Activated naive CD4-positive, alpha-beta T cell treated with anti-CD3 and anti-CD28 coated beads, Interleukin-2, amount 50 U/mL, for 16 hours (primary cell): Measurements from ENCODE around the gene SPIB.
"Not testable (repeated sequence)": the region's sequence is repeated elsewhere in the genome, so short reads cannot be mapped to it uniquely, and the experiment has no call there.

ENCODE experiments used
- DNase-seq: peaks from one replicate; pipeline ENCODE4 v3.0.0-alpha.2; 2020

Gene SPIB

DNA sequence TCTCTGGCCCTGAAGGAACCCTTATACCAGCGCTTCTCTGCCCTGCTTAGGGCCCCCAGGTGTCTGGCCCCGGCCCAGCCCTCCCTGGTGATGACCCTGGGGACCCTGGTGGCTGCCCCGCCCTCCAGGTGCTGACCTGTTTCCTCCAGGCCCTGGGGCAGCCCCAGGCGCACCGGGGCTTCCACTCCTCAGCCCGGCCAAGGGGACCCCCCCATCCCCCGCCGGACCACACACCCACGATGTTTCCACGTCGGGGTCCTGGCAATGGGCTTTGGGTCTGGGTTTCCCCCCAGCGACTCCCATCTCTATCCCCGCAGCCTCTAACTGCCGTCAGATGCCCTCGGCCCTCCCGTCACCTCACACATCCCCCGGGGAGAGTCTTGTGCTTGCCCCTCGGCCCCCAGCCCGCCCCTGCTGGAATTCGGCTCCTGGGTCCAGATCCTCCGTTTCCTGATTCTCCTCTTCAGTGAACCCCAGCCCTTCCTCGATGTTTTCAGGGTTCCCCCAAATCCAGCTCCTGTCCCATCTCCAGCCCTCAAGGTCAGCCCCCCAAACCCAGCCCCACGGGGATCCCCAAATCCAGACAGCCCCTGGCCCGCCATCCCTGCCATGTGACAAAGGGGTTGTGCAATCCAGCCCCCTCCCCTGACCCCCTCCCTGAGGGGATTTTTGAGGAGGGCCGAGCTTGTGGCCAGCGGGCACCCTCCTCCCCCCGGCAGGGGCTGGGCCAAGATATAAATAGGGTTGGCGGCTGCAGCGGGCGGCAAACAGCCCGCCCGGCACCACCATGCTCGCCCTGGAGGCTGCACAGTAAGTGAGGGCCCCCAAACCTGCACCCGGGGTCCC is at the start of gene SPIB:
Gene SPIB, plus strand, starts transcription at position 763 of the 846 bp plus-strand sequence. Its CDS starts 25 bp downstream, at position 788.
- no peak for DNase-seq

- DNase-seq: no peak
Measured at GRCh38 chr19:50371914-50372475, 46.7 kb upstream of the SPIB start.

- DNase-seq: peak; percentile 93
Measured at GRCh38 chr19:50376166-50377050, 42.3 kb upstream of the SPIB start, which contains the start of gene NR1H2. Gene NR1H2, plus strand, starts transcription at chr19:50376457. Its CDS starts 1,149 bp downstream, at chr19:50377606.

GRCh38 chr19:50377051-50377461 is 41.7 kb upstream of the SPIB start:
- peak; percentile 65 for DNase-seq

GRCh38 chr19:50377517-50377916 is 41.2 kb upstream of the SPIB start:
- no peak for DNase-seq

DNA sequence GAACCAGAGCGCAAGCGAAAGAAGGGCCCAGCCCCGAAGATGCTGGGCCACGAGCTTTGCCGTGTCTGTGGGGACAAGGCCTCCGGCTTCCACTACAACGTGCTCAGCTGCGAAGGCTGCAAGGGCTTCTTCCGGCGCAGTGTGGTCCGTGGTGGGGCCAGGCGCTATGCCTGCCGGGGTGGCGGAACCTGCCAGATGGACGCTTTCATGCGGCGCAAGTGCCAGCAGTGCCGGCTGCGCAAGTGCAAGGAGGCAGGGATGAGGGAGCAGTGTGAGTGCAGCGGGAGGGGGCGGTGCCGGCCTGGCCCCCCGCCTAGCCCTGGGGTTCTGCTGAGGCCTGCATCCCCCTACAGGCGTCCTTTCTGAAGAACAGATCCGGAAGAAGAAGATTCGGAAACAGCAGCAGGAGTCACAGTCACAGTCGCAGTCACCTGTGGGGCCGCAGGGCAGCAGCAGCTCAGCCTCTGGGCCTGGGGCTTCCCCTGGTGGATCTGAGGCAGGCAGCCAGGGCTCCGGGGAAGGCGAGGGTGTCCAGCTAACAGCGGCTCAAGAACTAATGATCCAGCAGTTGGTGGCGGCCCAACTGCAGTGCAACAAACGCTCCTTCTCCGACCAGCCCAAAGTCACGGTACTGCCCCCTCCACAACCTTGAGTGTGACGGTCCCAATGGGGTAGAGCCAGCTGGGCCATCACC is 40.4 kb upstream of the SPIB start:
- DNase-seq: no peak

DNA sequence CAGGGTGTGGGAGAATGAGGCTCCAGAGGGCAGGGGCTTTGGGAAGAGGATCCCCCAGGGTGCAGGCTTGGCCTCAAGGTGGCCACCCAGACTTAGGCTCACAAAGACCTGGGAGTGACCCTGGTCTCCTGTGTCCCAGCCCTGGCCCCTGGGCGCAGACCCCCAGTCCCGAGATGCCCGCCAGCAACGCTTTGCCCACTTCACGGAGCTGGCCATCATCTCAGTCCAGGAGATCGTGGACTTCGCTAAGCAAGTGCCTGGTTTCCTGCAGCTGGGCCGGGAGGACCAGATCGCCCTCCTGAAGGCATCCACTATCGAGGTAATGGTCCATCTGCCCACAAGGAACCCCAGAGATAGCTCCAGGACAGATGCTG is 39.9 kb upstream of the SPIB start:
- no peak for DNase-seq

GRCh38 chr19:50379602-50380001 is 39.1 kb upstream of the SPIB start:
- no peak for DNase-seq

- no peak for DNase-seq
Measured at GRCh38 chr19:50380137-50380536, 38.6 kb upstream of the SPIB start.

- no peak for DNase-seq
Measured at GRCh38 chr19:50380751-50381151, 38.0 kb upstream of the SPIB start.

DNA sequence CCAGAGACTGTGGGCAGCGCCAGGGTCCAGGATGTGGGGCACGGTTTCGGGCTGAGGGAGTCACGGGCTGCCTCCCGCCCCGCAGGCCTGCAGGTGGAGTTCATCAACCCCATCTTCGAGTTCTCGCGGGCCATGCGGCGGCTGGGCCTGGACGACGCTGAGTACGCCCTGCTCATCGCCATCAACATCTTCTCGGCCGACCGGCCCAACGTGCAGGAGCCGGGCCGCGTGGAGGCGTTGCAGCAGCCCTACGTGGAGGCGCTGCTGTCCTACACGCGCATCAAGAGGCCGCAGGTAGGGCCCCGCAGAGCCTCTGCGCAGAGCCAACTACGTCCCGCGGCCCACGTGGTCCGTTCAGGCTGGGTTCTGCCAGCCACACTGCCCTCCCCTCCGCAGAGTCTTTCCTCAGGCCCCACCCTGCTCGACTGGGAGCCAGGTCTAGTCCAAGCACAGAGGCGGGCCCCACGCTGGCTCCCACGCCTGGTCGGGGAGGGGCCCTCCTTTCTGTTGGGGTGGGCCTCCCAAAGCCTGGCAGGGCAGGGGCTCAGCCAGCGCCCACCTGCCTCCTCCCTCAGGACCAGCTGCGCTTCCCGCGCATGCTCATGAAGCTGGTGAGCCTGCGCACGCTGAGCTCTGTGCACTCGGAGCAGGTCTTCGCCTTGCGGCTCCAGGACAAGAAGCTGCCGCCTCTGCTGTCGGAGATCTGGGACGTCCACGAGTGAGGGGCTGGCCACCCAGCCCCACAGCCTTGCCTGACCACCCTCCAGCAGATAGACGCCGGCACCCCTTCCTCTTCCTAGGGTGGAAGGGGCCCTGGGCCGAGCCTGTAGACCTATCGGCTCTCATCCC is 36.6 kb upstream of the SPIB start:
- DNase-seq: no peak

DNA sequence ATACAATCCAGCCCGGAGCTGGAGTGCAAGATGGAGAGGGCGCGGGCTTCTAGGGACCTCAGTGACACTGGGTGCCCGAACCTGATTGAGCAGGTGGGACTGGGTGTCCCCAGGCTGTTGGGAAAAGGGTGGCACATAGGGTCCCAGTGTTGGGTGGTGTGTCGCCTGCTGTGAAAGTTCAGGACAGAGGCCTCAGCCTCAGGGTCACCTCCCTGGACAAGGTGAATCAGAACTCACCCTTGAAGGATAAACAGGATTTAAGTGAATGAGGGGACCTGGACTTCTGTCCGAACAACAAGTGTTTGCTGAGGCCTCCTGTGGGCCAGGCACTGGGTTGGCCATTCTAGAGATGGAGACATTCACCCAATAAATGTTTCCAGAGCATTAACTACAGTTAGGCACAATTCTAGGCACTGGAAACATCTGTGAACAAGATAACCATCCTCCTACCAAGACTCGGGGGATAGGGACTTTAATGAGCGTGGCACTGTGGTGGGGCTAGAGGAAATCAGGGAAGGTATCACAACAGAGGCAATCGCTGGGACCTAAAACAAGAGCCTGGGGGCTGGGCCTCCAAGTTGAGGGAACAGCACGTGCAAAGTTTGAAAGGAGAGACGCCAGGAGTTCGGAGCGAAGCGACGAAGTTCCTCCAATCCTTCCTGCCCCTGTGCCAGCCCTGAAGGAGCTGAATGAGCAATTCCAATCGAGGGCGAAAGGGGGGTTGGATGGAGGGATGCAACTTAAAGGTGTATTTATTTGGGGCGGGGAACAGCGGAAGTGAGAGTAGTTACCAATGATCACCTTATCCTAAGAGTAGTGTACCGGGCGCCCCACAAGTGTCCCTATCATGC is 35.5 kb upstream of the SPIB start:
- no peak for DNase-seq

- DNase-seq: peak; percentile 99
Measured at GRCh38 chr19:50383852-50384684, 34.7 kb upstream of the SPIB start, which contains the start of gene POLD1. Gene POLD1, plus strand, starts transcription at chr19:50384347. Its CDS starts 14,505 bp downstream, at chr19:50398852.

DNA sequence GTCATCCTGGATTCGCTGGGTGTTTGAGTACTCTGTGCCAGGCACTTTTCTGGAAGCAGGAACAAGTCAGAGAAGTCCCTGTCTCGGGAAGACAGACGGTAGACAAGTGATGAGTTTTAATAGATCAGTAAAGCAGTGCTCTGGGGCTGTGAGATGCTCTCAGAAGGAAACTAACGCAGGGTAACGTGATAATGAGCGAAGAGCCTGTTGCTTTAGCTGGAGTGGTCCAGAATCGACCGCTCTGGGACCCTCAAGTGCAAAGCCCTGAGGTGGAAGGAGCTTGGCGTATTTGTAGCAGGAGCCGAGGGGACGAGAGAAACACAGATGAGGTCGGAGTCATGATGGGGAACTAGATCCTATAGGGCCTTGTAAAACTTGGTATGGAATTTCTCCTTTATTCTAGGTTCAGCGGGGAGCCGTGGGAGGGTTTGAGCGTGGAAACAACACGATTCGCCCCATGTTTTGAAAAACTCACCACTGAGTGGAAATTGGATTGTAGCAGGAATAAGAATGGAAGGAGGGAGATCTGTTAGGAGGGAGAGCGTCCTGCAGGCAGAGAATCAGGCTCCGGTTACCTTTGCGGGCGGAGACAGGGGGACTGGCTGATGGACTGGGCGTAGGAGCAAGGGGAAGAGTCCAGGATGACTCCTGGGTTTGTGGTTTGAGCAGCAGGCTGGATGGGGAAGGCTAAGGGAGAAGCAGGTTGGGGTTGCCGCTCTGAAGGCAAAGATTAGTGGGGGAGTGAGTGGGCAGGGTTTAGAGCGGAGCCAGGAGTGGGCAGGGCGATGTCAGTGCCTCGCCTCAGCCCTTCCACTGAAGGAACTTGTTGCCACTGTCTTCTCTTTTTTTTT is 33.8 kb upstream of the SPIB start:
- DNase-seq: no peak

DNA sequence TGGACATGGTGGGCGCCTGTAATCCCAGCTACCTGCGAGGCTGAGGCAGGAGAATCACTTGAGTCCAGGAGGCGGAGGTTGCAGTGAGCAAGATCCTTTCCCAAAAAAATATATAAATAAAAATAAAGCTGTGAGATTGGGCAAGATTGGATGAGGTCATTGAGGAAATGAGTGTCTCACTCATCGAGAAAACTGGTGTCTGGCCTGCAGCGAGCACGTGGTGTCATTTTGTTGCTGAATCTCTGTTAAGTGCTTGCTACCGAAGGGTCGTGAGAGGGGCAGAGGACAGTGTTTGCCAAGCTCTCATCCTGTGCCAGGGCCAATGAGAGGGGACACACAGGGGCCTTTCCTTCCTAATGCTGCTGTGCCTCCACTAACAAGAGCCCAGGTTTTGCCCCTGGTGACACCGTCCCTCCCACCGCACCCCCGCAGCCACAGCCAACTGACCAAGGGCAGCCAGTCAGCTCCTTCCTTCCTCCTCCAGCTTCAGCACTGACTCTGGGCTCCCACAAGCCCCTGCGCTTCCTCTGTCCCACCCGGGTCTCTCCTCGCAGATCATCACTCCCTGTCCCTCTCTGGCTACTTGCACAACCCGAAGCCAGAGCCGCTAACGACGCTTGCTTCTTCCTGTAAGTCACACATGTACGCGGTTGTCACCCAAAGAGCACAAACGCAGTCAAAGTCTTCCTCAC is 31.4 kb upstream of the SPIB start:
- no peak for DNase-seq

DNA sequence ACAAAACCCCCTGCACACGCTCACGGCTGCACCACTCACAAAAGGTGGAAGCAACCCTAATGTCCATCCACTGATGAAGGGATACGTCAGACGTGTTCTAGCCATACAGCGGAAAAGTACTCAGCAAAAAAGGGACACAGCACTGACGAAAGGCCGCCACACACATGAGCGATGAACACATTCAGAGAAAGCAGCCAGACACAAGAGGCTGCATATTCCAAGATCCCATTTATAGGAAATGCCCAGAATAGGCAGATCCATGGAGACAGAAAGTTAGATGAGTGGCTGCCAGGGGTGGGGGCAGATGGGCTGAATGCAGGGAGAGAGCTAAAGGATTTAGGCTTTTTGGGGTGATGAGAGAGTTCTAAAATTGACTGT is 30.9 kb upstream of the SPIB start:
- DNase-seq: no peak

DNA sequence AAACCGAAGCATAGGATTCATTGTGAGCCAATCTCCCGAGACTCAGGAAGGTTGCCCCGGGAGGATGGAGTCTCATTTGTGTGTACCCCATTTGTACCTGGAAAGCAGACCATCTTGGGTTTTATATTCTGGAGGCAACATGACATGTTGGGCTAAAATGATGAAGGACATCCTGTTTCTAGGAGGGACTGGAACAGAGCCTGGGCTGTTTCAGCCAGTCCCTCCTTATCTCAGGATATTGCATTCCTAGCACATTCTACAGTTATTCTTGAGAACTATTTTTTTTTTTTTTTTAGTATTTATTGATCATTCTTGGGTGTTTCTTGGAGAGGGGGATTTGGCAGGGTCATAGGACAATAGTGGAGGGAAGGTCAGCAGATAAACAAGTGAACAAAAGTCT is 28.4 kb upstream of the SPIB start:
- not testable (repeated sequence) for DNase-seq

GRCh38 chr19:50390952-50391351 is 27.8 kb upstream of the SPIB start:
- not testable (repeated sequence) for DNase-seq
